Glomerular visceral epithelial cell (primary cell): ENCODE results near the gene KRTAP9-6.
"Not testable (repeated sequence)": the region's sequence is repeated elsewhere in the genome, so short reads cannot be mapped to it uniquely, and the experiment has no call there.

Source experiments
- DNase-seq: peaks from one replicate; pipeline ENCODE4 v3.0.0-alpha.2; 2016; ENCODE audit errors: extremely low spot score

KRTAP9-6 gene

GRCh38 chr17:41271323-41271722 is 6.1 kb downstream of the KRTAP9-6 start:
- not testable (repeated sequence) for DNase-seq

DNA sequence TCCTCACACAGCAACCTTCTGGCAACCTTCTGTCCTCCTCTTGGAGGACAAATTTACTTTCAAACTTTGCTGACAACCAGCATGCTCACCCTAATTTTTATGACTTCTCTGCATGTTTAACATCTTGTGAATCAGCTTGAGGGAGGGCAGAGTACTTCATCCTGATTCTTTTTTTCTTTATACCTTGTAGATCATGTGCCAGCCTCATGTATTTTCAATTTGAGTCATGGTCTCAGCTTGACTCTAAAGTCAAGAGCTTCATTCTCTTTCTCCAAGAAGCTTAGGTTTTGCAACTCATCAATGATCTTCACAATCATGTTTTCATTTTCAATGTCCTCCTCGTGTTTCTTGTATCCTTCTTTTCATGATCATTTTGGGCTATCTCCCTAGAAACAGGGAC is 6.7 kb downstream of the KRTAP9-6 start:
- DNase-seq: no peak

GRCh38 chr17:41275648-41276190 is 10.5 kb downstream of the KRTAP9-6 start, which contains the start of gene KRTAP9-7:
TSS of gene KRTAP9-7 (plus strand) at chr17:41275698. CDS start at chr17:41275698, 0 bp downstream.
- not testable (repeated sequence) for DNase-seq

DNA sequence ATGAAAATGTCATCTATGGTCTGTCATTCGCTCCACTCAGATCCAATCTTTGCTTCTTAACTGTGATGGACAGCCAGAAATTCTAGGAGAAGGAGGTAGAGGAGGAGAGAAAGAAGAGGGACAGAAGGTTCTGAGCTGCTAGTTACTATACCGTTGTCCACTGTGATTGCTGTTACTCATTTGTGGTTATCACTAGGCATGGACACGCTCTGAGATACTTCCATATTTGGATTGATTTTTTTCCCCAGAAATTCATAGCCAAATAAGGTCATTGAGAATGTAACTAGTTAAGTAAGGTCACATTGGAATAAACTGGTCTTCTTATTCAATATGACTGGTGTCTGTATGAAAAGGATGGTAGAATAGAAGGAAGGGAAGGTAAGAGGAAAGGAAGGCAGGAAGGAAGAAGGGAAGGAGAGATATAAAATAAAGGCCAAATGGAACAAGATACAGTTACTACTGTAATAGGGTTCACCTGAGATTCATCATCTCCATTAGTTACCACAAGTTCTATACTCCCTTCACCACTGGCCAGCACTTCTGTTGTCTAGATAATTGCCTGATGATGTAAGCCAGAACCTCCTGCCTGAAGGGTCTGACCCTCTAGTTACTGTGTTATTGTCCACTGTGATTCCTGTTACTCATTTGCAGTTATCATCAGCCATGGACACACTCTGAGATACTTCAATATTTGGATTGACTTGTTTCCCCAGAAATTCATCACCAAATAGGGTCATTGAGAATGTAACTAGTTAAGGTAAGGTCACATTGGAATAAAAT is 13.2 kb downstream of the KRTAP9-6 start:
- peak; percentile 70 for DNase-seq

GRCh38 chr17:41284043-41284442 is 18.9 kb downstream of the KRTAP9-6 start:
- DNase-seq: no peak

DNA sequence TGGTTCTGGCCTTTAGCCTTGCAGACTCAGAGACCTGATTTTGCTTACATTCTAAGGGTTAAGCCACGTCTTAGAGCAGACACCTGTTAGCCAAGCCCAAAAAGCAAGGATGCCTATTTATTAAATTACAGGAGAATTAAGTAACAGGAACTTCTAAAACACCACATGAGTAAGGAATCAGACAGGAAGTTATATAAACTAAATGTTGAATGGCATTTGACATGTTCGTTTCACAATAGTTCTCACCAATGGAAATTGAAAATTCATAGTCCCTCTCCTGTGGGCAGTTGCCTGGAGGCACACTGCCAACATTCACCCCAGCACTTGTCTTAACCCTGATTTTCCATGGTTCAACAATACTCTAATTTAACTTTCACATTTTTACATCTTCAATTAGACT is 19.4 kb downstream of the KRTAP9-6 start:
- no peak for DNase-seq

GRCh38 chr17:41287050-41287449 is 21.9 kb downstream of the KRTAP9-6 start:
- DNase-seq: no peak

DNA sequence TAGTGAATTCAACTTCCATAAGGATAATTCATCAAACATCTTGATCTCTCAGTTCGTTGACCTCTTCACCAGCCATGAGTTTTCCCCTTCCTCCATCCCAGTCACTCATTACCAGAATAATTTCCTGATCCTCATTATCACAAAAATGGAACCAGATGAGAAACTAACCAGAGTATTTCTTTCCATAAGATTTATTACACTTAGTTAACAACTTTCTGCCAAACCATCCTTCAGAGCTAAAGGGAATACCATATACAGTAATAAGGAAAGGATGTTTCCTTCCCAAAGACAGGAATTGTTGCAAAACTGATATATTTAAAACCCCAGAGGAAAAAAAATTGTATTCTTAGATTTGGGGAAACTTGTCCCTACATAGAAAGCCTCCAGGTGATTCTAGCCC is 28.8 kb downstream of the KRTAP9-6 start:
- no peak for DNase-seq

DNA sequence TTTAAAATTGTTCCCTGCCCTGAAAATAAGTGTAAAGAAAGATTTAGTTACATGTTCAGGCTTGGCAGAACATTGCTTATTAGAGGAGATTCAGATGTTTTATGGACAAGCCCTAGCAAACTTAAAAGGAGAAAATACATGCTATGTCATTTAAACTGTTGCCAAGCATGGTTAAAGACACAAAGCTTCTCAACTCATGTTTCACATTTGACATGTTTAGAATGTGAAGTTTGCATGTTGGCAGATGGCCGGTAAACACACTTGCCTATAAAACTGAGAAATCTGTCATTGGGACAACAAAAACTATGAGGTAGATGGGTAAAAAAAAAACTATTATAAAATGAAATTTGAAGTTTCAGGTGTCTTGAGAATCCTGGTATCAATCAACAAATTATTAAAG is 31.7 kb downstream of the KRTAP9-6 start:
- DNase-seq: no peak

GRCh38 chr17:41298458-41299135 is 33.4 kb downstream of the KRTAP9-6 start:
- DNase-seq: no peak

GRCh38 chr17:41301204-41301790 is 36.1 kb downstream of the KRTAP9-6 start:
- DNase-seq: no peak

DNA sequence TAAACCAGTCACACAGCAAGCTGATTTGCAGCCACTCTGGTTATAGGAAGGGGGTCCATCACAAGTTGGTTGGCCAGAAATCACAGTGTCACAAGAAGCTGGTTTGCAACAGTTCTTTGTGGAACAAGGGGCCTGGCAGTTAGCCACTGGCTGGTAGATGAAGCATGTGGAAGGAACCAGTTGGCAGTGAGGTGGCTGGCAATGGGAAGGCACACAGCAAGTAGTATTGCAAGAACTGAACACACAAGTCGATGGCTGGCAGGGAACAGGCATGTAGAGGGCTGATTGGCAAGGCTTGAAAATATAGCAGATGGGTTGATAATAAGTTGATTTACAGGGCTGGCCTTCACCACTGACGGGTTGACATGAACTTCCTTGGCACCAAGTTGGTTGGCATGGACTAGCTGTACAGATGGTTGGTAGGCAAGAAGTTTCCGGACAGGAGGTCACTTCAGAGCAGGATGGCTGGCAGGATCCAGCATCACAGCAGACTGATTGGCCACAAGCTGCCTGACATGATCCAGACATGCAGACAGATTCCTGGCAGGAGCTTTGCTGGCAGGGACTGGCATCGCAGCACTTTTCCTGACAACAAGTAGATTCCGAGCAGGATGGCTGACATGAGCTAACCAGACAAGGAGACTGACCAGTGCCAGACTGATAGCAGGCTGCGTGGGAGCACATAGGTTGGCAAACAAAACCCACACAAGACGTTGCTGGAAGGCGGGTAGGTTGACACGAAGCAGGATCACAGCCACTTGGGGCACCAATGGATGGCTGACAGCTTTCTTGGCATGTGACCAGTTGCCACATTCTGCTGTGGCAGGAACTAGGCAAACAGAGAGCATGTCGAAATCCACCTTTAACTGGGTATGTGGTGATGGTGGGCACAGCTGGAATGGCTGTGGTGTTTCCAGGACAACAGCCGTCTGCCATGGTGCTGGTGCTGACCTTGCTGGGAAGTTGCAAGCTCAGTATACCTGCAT is 37.0 kb downstream of the KRTAP9-6 start, which contains the start of gene KRTAP29-1:
Gene KRTAP29-1, minus strand, starts transcription at position 936 of the 986 bp plus-strand sequence. Its CDS starts 0 bp downstream, at position 936.
- DNase-seq: no peak

DNA sequence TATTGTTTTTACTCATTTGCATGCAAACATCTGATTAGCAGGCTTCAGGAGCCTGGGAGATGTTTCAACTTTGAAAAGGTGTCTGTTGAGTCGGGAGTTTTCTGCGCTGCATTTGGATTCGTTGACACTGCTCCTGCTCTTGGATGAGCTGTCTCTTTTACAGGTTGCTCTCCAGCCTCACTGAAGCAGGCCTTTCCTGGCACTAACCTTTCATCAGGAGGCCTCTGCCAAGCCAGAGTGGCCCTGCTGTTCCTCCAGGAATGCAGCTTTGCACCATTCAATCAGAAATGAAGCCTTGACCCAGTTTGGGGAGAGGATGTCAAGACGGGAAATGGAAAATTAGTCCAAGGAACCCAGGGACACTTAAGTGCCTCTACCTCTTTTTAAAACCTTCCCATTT is 37.8 kb downstream of the KRTAP9-6 start:
- DNase-seq: no peak

DNA sequence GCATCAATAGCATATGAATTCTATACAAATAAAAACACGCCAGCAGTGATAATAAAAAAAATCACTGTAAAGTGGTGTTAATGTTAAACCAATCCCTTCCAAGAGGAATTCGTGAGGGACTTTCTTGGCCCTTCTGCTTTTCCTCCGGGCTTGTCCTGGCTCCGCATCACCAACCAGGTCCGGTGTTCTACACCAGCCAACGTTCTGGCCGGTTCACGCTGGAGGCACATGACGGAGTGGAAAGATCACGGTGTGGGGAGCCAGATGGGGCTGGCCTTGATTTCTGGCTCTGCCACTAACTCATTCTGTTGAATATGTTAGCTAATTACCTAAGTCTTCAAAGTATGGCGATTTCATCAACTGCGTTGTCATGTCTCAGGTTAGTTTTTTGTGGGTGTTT is 38.9 kb downstream of the KRTAP9-6 start:
- no peak for DNase-seq

DNA sequence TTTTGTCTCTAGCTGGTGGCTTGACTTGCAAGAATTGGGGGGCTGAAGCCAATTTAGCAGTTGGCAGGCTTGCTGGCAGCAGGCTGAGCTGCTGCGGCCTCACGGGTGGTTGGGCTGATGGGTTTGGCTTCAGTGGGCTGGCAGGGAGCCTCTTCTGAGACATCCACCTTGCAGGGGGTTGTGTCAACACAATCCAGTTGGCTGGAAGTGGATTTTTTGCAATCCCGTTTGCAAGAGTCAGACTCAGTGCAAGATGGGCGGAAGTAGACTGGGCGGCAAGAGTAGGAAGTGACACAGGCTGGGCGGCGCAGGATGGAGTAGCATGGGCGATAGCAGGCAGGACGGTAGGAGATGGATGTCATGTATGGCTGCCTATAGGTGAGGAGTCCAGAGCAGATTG is 42.5 kb downstream of the KRTAP9-6 start:
- peak; percentile 89 for DNase-seq

DNA sequence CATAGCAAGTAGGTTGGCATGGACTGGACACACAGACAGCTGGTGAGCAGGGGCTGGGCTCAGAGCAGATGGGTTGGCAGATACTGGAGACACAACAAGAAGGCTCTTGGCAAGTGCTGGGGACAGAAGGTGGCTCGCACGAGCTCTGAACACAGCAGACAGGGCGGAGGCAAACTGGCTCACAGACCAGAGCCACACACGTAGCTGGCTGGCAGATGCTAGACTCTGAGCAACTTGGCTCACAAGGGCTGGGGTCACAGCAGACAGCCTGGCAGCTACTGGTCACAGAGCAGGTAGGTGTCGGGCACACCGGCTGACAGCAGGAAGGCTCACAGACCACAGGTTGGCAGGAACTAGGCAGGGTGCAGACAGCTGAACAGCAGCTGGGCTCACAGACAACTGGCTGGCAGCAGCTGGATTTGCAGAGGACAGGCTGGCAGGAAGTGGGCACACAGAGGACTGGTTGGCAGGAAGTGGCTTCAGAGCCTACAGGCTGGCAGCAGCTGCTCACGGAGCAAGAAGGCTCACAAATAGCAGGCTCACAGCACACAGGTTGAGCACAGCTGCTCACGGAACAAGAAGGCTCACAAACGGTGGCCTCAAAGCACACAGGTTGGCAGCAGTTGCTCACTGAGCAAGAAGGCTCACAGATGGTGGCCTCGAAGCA is 43.2 kb downstream of the KRTAP9-6 start:
- peak; percentile 57 for DNase-seq

GRCh38 chr17:41308918-41309359 is 43.8 kb downstream of the KRTAP9-6 start, which contains the start of gene KRTAP16-1:
TSS of gene KRTAP16-1 (minus strand) at chr17:41309309. CDS start at chr17:41309253, 56 bp downstream.
- no peak for DNase-seq

GRCh38 chr17:41311111-41311510 is 45.9 kb downstream of the KRTAP9-6 start:
- no peak for DNase-seq

DNA sequence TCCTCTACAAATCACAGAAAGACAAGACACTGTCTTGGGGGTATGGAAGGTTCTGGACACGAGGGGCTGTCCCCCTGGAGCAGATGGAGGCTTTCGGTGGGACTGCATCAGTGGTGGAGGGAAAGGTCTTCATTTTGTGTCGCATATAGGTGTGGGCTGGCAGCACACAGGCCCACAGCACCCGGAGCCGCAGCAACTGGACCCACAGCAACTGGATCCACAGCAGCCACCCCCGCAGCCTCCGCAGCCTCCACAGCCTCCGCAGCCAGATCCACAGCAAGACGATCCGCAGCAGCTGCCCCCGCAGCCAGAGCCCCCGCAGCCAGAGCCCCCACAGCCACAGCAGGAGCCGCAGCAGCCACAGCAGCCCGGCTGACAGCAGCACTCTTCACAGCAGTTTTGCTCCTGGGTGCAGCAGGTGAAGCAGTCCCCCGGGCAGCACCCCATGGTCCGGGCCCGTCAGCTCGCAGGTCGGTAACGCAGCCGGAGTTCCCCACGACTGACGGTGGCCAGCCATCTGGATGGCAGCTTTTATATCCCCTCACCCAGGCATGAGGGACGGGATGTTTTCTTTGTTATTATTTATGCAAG is 50.1 kb downstream of the KRTAP9-6 start, which contains the start of gene KRTAP17-1:
Gene KRTAP17-1, minus strand, starts transcription at position 507 of the 591 bp plus-strand sequence. Its CDS starts 60 bp downstream, at position 447.
- DNase-seq: no peak
